ENCODE measurements around the gene GLIPR1L1. TPM values are rescaled to one million over a fixed set of nuclear protein-coding genes. Genes with fewer than 3 reads are reported as not detected.

Gene GLIPR1L1
- total RNA-seq, 4 donors from 2014 or later = not detected

GRCh38 chr12:75407683-75408082, 73.2 kb downstream of the GLIPR1L1 start:
- intact Hi-C loops (cut with DNase I; ENCODE audit: low total_unique reads) = no loop called here
- Histone ChIP-seq H3K36me3 (no peaks in the 10 kb centered on the region), H3K27ac (no peak overlapping the region), H3K4me3 (no peak overlapping the region), H3K9me3 (no peaks in the 10 kb centered on the region), H3K4me1 (no peaks in the 10 kb centered on the region), H3K27me3 (no peaks in the 10 kb centered on the region)
- DNase-seq = no peak
- no peak for ATAC-seq
- in situ Hi-C loops (cut with MboI; ENCODE audit: low sequenced_read_pairs in 4 of 4) = no loop called here
- TF ChIP-seq POLR2A (IDR thresholded peaks at IDR 0.05) (no peak), CTCF (IDR thresholded peaks at IDR 0.05 in 4 of 5, conservative IDR thresholded peaks at IDR 0.05 in 1 of 5) (no peak)

GRCh38 chr12:75409830-75410229, 75.4 kb downstream of the GLIPR1L1 start:
- Histone ChIP-seq H3K9me3 (no peaks in the 10 kb centered on the region), H3K4me1 (no peaks in the 10 kb centered on the region), H3K27ac (no peak overlapping the region), H3K4me3 (no peak overlapping the region), H3K27me3 (no peaks in the 10 kb centered on the region), H3K36me3 (no peaks in the 10 kb centered on the region)
- TF ChIP-seq POLR2A (IDR thresholded peaks at IDR 0.05) (no peak), CTCF (IDR thresholded peaks at IDR 0.05 in 4 of 5, conservative IDR thresholded peaks at IDR 0.05 in 1 of 5) (no peak)
- ATAC-seq (no peak), DNase-seq (no peak)
- intact Hi-C loops (cut with DNase I; ENCODE audit: low total_unique reads) = no loop called here
- in situ Hi-C loops (cut with MboI; ENCODE audit: low sequenced_read_pairs in 4 of 4) = no loop called here

- no peaks in the 10 kb centered on the region for H3K4me1 ChIP-seq
- no peak overlapping the region for H3K4me3 ChIP-seq
- H3K27ac ChIP-seq = no peak overlapping the region
- no peaks in the 10 kb centered on the region for H3K27me3 ChIP-seq
- TF ChIP-seq CTCF (IDR thresholded peaks at IDR 0.05 in 4 of 5, conservative IDR thresholded peaks at IDR 0.05 in 1 of 5) = no peak
- no peak for TF ChIP-seq POLR2A (IDR thresholded peaks at IDR 0.05)
- intact Hi-C loops (cut with DNase I; ENCODE audit: low total_unique reads) = no loop called here
- no peak for DNase-seq
- ATAC-seq = no peak
- in situ Hi-C loops (cut with MboI; ENCODE audit: low sequenced_read_pairs in 4 of 4) = no loop called here
- H3K9me3 ChIP-seq = no peaks in the 10 kb centered on the region
- H3K36me3 ChIP-seq = no peaks in the 10 kb centered on the region
Observed at GRCh38 chr12:75414671-75415070, 80.2 kb downstream of the GLIPR1L1 start.

GRCh38 chr12:75419841-75420240, 85.4 kb downstream of the GLIPR1L1 start:
- DNase-seq (no peak), ATAC-seq (no peak)
- Histone ChIP-seq H3K9me3 (no peaks in the 10 kb centered on the region), H3K4me1 (no peaks in the 10 kb centered on the region), H3K27me3 (no peaks in the 10 kb centered on the region), H3K27ac (no peak overlapping the region), H3K4me3 (no peak overlapping the region), H3K36me3 (peaks cover 0 to 4% of the 10 kb centered on the region in 2 donors)
- TF ChIP-seq CTCF (IDR thresholded peaks at IDR 0.05 in 4 of 5, conservative IDR thresholded peaks at IDR 0.05 in 1 of 5) (no peak), POLR2A (IDR thresholded peaks at IDR 0.05) (no peak)
- in situ Hi-C loops (cut with MboI; ENCODE audit: low sequenced_read_pairs in 4 of 4) = no loop called here
- intact Hi-C loops (cut with DNase I; ENCODE audit: low total_unique reads) = no loop called here

Other genes starting within 250 kb of the GLIPR1L1 start
- not detected for gene KCNC2, start 124.8 kb upstream of the GLIPR1L1 start, total RNA-seq
- 10 to 100 TPM in 2 of 4 donors, 1 to 10 TPM in 2; 3.0 to 21.7 (median 13.6) TPM for gene CAPS2, start 4.3 kb upstream of the GLIPR1L1 start, total RNA-seq
- gene GLIPR1L2, start 56.4 kb downstream of the GLIPR1L1 start, total RNA-seq = 1 to 10 TPM in 1 of 4 donors, under 1 TPM in 2, not detected in 1; 0.33 to 1.0 (median 0.49) TPM
- 1 to 10 TPM; 1.1 to 5.6 (median 2.8) TPM for gene GLIPR1, start 146.1 kb downstream of the GLIPR1L1 start, total RNA-seq
- gene KRR1, start 176.9 kb downstream of the GLIPR1L1 start, total RNA-seq = 10 to 100 TPM; 26.8 to 43.1 (median 34.8) TPM